Lower leg skin (tissue), 3 donors: ENCODE measurements around the gene BLID.

ENCODE experiments used
- POLR2A ChIP-seq, 2 donors: fragments of 450-650 bp; IDR thresholded peaks; one replicate each; pipeline ENCODE4 v1.6.1; 2016 to 2017; ENCODE audit warnings: antibody characterized with exemption in 2 of 2, mild to moderate bottlenecking in 1 of 2, moderate library complexity in 1 of 2
- TF ChIP-seq, protein P1 (sequence below), 3 donors: fragments of 450-650 bp; IDR thresholded peaks; one replicate each; pipeline ENCODE4 v1.5.1; 2016; ENCODE audit warnings: antibody characterized with exemption in 3 of 3, mild to moderate bottlenecking in 3 of 3, moderate library complexity in 2 of 3

DNA sequence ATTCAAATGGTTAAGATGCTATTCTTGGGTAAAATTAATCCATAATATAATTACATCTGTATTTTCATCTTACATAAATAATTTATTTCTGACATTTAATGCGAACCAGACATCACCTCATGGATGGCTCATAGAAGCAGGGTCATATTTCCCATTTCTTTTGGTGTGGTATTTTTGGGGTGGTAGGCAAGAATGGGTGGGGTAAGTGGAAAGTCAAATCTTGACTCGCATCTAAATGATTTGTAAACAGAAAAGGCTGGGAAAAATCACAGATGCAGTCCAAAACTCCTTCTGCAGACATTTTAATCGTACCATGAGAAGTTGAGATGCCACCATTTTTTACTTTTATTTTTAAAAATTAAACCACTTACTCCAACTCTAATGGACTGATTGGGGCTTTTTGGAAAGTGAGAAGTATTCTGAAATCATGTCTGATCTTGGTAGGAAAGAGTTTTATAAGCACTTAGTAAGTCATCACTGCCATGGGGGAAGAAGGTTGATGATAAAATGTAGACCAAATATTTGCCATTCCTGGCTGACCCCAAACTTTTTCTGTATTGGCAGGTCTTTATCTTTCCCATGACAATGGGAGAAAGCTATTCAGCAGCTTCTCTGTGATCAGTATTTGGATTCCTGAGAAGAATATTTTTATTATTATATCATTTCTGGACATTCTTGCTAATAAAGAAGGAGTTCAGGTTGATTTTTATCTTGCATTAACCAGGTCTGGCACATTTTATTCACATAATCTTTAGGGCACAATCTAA is 47.2 kb upstream of the BLID start:
- TF ChIP-seq, protein P1, sequence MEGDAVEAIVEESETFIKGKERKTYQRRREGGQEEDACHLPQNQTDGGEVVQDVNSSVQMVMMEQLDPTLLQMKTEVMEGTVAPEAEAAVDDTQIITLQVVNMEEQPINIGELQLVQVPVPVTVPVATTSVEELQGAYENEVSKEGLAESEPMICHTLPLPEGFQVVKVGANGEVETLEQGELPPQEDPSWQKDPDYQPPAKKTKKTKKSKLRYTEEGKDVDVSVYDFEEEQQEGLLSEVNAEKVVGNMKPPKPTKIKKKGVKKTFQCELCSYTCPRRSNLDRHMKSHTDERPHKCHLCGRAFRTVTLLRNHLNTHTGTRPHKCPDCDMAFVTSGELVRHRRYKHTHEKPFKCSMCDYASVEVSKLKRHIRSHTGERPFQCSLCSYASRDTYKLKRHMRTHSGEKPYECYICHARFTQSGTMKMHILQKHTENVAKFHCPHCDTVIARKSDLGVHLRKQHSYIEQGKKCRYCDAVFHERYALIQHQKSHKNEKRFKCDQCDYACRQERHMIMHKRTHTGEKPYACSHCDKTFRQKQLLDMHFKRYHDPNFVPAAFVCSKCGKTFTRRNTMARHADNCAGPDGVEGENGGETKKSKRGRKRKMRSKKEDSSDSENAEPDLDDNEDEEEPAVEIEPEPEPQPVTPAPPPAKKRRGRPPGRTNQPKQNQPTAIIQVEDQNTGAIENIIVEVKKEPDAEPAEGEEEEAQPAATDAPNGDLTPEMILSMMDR (IDR thresholded peaks at IDR 0.05), result no peak
- TF ChIP-seq POLR2A (IDR thresholded peaks at IDR 0.05), result no peak
